GM10266 (cell line): ENCODE data around the gene XRCC6.

Experiments used
- DNase-seq: peaks from one replicate; pipeline ENCODE4 v3.0.0; 2012; ENCODE audit errors: extremely low spot score
- TF ChIP-seq, protein P1 (sequence below): IDR thresholded peaks from 2 replicates; pipeline ENCODE4 v1.5.1; 2012; ENCODE audit warnings: mild to moderate bottlenecking, low read depth; ENCODE audit not compliant: control insufficient read depth, insufficient read depth; ENCODE audit errors: missing control alignments

The XRCC6 gene

DNA sequence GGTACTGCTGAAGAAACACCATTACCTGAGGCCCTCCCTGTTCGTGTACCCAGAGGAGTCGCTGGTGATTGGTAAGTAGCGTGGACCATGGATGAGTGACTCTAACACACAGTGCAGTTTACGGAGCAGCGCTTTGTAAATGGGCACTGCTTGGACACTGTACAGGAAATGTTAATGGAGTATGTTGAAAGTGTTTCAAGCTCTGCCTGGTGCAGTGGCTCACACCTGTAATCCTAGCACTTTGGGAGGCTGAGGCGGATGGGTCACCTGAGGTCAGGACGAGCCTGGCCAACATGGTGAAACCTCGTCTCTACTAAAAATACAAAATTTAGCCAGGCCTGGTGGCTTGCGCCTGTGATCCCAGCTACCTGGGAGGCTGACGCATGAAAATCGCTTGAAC, 29.7 kb downstream of the XRCC6 start:
- DNase-seq = no peak
- TF ChIP-seq, protein P1, sequence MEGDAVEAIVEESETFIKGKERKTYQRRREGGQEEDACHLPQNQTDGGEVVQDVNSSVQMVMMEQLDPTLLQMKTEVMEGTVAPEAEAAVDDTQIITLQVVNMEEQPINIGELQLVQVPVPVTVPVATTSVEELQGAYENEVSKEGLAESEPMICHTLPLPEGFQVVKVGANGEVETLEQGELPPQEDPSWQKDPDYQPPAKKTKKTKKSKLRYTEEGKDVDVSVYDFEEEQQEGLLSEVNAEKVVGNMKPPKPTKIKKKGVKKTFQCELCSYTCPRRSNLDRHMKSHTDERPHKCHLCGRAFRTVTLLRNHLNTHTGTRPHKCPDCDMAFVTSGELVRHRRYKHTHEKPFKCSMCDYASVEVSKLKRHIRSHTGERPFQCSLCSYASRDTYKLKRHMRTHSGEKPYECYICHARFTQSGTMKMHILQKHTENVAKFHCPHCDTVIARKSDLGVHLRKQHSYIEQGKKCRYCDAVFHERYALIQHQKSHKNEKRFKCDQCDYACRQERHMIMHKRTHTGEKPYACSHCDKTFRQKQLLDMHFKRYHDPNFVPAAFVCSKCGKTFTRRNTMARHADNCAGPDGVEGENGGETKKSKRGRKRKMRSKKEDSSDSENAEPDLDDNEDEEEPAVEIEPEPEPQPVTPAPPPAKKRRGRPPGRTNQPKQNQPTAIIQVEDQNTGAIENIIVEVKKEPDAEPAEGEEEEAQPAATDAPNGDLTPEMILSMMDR = no peak

DNA sequence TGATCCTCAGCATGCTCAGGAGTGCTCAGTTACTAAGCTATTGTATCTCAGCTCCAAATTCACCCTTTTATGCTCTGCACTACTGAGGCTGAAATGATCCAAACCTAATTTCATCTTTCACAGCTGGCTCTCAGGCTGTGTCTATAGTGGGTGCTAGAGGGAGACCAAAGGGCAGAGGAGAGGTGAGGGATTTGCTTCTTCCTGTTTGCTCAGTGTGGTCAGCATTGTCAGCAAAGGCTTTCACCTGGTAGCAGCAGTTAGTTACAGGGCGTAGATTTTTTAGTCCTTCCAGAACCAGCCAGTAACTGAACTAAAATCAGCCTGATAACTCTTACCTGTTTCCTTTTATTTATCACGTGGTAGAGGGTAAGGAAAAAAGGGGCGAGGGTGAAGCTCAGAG, 33.2 kb downstream of the XRCC6 start:
- TF ChIP-seq, protein P1 = no peak
- no peak for DNase-seq

DNA sequence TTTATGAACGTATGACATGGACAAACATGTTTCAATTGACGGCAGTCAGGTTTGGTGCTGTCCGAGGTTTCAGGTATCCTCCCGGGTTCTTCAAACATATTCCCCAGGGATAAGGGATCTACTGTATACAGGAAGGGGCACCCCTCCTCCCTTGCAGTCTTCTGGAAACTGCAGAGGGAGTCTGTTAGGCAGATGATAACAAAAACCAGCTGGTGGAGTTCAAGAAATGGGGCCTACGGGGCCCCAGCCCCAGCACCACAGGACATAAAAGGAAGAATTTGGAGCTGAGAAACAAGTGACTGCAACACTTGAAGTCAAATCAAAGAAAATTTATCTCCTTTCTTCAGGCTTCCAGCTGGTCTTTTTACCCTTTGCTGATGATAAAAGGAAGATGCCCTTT, 35.5 kb downstream of the XRCC6 start:
- DNase-seq = no peak
- TF ChIP-seq, protein P1 = no peak

DNA sequence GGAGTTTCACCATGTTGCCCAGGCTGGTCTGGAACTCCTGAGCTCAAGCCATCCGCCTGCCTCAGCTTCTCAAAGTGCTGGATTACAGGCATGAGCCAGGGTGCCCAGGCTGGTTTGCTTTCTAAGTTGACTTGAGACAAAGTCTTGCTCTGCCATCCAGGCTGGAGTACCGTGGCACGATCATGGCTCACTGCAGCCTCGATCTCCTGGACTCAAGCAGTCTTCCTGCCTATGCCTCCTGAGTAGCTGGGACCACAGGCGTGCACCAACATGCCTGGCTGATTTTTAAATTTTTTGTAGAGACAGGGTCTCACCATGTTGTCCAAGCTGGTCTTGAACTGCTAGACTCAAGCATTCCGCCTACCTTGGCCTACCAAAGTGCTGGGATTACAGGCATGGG, 36.6 kb downstream of the XRCC6 start:
- TF ChIP-seq, protein P1 = no peak
- no peak for DNase-seq

DNA sequence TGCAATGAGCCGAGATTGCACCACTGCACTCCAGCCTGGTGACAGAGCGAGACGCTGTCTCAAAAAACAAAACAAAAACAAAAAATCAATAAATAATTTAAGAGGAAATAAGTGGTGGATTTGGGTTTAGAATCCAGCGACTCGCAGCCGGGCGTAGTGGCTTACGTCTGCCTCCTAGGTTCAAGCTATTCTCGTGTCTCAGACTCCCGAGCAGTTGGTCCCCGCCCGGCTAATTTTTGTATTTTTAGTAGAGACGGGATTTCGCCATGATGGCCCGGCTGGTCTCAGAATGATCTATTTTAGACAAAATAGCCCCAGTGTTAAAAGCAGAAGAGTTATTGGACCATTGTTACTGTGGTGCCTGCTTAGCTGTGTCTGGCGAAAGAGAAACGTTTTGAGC, 37.8 kb downstream of the XRCC6 start:
- TF ChIP-seq, protein P1 = no peak
- no peak for DNase-seq

DNA sequence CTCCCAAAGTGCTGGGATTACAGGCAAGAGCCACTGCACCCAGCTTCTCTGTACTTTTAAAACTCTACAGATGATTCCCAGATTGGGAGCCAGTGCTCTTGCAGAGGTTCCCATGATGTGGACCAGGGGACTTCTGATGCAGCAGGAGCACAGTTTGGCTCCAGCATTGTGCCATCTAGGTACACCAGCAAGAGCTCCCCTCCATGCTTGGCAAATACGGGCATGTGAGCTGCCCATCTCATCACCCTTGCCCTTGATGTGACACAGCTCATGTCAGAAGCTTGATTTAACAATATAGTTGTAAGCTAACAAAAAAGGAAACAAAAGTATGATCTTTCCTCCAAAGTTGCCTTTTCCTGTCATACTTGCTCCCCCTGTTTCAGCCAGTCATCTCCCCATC, 38.8 kb downstream of the XRCC6 start:
- TF ChIP-seq, protein P1 = no peak
- no peak for DNase-seq

DNA sequence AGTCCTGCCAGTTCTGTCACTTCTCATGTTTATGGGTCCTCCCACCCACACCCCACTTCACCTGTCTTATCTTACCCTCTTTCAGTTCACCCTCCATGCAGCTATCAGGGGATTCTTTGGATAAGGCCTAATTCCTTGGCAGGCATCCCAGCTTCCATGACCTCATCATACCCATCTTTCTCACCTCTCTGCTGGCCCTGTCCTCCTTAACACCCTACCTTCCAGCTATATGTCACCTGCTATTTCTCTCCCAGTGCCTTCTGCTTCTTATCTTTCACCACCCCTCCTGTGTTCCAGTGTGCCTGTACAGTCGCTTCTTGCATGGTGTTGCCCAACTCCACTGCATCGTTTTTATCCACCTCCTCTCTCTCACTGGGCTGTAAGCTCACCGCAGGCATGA, 39.3 kb downstream of the XRCC6 start:
- TF ChIP-seq, protein P1 = no peak
- DNase-seq = no peak
